Motor neuron (in vitro differentiated cells): ENCODE measurements around the gene MYBPC3. TPM values are rescaled to one million over a fixed set of nuclear protein-coding genes. Genes with fewer than 3 reads are reported as not detected.
"Not testable (repeated sequence)": the region's sequence is repeated elsewhere in the genome, so short reads cannot be mapped to it uniquely, and the experiment has no call there.

Source experiments
- ATAC-seq, 8 experiments: fragments of 200-7000 bp; cut with Tn5 transposase; replicated peaks in 6 of 8; 2 replicates each; pipeline ENCODE4 v1.8.0; 2021; ENCODE audit warnings: mild to moderate bottlenecking in 8 of 8, moderate library complexity in 8 of 8
- H3K27ac ChIP-seq, 2 donors: fragments of 250-450 bp; sonication (Bioruptor Pico); 2 replicates each; pipeline ENCODE4 v1.9.0; 2021; ENCODE audit warnings: antibody characterized with exemption in 2 of 2, mild to moderate bottlenecking in 2 of 2, moderate library complexity in 1 of 2
- H3K4me1 ChIP-seq, 2 donors: fragments of 250-450 bp; sonication (Bioruptor Pico); replicated peaks in 1 of 2; 2 replicates each; pipeline ENCODE4 v1.6.1; 2021; ENCODE audit warnings: antibody characterized with exemption in 2 of 2, mild to moderate bottlenecking in 2 of 2, moderate library complexity in 1 of 2
- H3K4me3 ChIP-seq, 5 donors: fragments of 250-450 bp; sonication (Bioruptor Pico); 2 replicates each; pipeline ENCODE4 v1.9.0; 2021; ENCODE audit warnings: antibody characterized with exemption in 5 of 5, mild to moderate bottlenecking in 5 of 5, moderate library complexity in 4 of 5
- WGBS, 10 experiments: fragments of 450-650 bp; shearing (Covaris generic); methylation state at CpG; one replicate each; pipeline ENCODE4 v1.0.0; 2022; 5-methylcytosine and 5-hydroxymethylcytosine counted together
- in situ Hi-C, 9 experiments: fragments of 400-800 bp; cut with MboI; loops; one replicate each; pipeline ENCODE4 v1.15.0; 2021; ENCODE audit warnings: low sequenced_read_pairs in 9 of 9, low pct_unique_long_range_greater_than_20kb in 2 of 9; ENCODE audit not compliant: unreplicated experiment in 9 of 9
- total RNA-seq, 8 experiments: library from RNA; unstranded; fragments of 300-600 nt; gene quantifications; 2 replicates each; pipeline versions ENCODE4 v1.2.3 to v1.2.4, GENCODE V29; 2022

MYBPC3 gene
- total RNA-seq, 8 experiments from 2014 or later, result 0.04 to 0.09 (median 0.05) TPM; not detected in 5

DNA sequence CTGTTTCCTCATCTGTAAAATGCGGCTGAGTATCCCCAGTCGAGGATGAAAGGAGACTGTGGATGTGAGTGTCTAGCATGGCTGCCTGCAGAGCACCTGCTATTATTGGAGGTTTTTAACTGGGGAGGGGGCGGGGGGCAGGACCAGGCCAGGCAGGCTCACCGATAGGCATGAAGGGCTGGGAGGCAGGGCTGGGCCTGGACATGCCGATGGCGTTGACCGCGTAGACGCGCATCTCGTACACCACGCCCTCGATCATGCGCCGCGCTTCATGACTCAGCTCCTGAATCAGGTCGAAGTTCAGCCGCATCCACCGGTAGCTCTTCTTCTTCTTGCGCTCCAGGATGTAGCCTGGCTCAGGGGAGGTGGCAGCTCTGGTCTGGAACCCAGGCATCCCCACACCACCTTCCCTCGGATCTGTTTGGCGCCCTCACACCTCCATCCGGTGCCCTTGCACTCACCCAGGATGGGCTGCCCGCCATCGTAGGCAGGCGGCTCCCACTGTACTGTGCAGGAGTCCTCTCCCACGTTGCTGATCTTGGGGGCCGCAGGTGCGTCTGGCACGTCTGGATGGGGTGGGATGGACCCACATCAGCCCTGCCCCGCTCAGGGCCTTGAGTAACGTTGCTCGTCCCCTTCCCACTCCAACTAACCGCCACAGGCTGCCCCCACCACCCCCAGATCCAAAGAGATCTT, 15.1 kb downstream of the MYBPC3 start:
- WGBS, 10 experiments, result 50 to 100% (median 64%) methylated on average over 1 to 4 of the region's 34 CpGs; no CpG with 5 or more reads in 6 of the 10 experiments
- H3K27ac ChIP-seq, result no peak overlapping the region
- in situ Hi-C loops, result no loop called here
- no peak overlapping the region for H3K4me3 ChIP-seq
- peaks cover 0 to 6% of the 10 kb centered on the region in 2 donors for H3K4me1 ChIP-seq
- peak in 1 of 8 experiments; percentile 72 for ATAC-seq

DNA sequence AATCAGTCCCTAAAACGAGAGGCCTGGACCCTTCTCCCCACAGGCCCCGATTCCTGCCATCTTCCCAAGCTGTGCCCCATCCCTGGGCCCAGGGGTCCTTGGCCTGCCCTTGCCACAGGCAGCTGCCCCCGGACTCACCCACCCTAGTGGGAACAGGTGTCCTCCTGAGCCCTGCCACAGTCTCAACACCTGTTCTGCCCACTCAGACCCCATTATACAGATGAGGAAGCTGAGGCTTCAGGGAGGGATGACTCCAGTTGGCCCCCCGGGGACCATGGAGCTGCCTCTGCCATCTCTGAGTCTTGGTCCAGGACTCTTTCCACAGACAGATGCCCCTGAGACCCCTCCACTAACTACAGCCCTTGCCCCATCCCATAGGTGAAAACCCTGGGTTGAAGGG, 15.9 kb downstream of the MYBPC3 start:
- in situ Hi-C loops, result no loop called here
- ATAC-seq, result no peak
- WGBS, 10 experiments, result 40 to 100% (median 100%) methylated on average over 1 to 2 of the region's 4 CpGs; no CpG with 5 or more reads in 5 of the 10 experiments

DNA sequence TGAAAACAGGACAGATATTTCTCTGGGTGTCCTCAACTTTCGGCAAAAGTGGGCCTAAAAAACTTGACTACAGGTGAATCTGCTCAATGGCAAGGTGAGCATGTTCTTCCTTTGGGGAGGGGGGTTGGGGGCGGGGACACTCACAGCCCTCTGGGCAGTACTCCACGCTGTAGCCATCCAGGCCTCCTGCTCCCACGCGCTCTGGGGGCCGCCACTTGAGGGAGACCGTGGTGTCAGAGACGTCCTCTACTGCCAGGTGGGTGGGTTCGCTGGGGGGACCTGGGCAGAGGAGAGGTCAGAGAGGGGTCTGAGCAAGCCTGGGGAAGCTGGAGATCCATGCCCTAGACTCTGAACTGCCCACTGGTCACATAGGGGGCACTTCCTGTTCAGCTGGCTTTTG, 16.8 kb downstream of the MYBPC3 start:
- in situ Hi-C loops, result no loop called here
- no peaks in the 10 kb centered on the region for H3K4me1 ChIP-seq
- WGBS, 10 experiments, result 86 to 100% (median 100%) methylated on average over 1 to 2 of the region's 9 CpGs; no CpG with 5 or more reads in 7 of the 10 experiments
- ATAC-seq, result no peak
- H3K27ac ChIP-seq, result no peak overlapping the region
- no peak overlapping the region for H3K4me3 ChIP-seq

More for the DNA sequence above, 15.9 kb downstream of the MYBPC3 start:
- H3K27ac ChIP-seq, result no peak overlapping the region
- no peak overlapping the region for H3K4me3 ChIP-seq
- peaks cover 0 to 5% of the 10 kb centered on the region in 2 donors for H3K4me1 ChIP-seq

DNA sequence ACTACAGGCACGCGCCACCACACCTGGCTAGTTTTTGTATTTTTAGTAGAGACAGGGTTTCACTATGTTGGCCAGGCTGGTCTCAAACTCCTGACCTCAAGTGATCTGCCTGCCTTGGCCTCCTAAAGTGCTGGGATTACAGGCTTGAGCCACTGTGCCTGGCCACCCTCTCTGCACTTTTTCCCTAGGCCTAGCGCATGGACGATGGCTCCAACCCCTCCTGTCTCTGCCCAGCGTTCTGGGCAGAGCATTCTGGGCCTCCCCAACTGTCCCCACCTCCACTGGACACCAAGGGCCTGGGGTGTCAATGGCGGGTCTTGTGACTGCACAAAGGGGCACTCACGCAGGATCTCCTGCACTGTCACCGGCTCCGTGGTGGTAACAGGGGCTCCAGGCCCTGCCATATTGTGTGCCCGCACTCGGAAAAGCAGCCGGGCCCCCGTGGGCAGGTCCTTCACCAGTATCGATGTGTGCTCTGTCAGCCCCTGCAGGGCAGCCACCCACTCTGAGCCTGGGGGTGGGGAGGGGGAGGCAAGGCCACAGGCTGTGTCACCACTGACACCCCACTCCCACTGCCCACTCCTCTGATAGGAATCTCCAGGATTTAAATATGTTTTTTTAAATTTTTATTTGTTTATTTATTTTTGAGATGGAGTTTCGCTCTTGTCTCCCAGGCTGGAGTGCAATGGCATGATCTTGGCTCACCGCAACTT, 17.6 kb downstream of the MYBPC3 start:
- H3K4me1 ChIP-seq, H3K27ac ChIP-seq, ATAC-seq, H3K4me3 ChIP-seq, in situ Hi-C loops: not testable (repeated sequence)
- 80 to 100% (median 90%) methylated on average over 2 to 4 of the region's 16 CpGs; no CpG with 5 or more reads in 7 of the 10 experiments for WGBS, 10 experiments

DNA sequence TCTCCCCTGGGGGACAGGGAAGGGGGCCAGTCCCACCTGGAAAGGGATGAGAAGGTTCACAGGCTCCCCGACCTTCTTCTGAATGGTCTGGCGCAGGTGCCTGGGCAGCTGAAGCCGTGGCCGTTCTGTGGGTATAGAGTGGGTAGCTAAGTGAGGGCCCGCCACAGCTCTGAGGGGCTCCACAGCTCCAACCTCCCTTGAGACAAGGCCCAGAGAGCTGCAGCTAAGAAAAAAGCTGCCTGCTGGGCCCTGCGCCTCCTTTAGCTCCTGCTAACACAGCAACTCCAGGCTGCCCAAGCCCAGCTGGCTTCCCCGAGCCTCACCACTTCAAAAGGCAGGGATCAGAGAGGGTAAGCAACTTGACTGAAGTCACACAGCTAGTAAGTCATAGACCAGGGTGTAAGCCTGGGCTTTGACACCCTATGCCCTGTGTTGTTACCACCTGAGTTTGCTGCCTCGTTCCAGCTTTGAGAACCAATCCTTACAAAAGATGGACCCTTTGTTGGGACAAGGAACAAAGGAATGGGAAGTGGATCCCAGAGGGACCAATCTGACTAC, 18.5 kb downstream of the MYBPC3 start:
- no peaks in the 10 kb centered on the region for H3K4me1 ChIP-seq
- in situ Hi-C loops, result no loop called here
- WGBS, 10 experiments, result 26 to 100% (median 73%) methylated on average over 1 to 5 of the region's 8 CpGs; no CpG with 5 or more reads in 5 of the 10 experiments
- ATAC-seq, result no peak
- H3K27ac ChIP-seq, result no peak overlapping the region
- no peak overlapping the region for H3K4me3 ChIP-seq

DNA sequence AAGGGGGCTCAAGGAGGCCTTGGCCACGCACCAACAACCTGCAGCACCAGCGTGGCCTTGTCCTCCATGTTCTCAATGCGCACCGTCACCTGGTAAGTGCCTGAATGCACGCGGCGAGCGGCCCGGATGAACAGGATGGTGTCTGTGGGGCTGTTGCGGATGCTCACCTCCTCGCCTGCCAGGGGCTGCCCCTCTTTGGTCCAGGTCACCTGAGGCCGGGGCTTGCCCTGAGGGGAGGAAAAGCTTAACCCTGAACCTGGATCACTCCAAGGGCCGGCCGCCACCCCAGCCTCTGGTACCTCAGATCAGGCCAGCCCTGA, 19.0 kb downstream of the MYBPC3 start:
- 80% methylated on average over 2 of the region's 14 CpGs; no CpG with 5 or more reads in 9 of the 10 experiments for WGBS, 10 experiments
- Histone ChIP-seq H3K4me3 (no peak overlapping the region), H3K27ac (no peak overlapping the region), H3K4me1 (no peaks in the 10 kb centered on the region)
- ATAC-seq, result no peak
- in situ Hi-C loops, result no loop called here

DNA sequence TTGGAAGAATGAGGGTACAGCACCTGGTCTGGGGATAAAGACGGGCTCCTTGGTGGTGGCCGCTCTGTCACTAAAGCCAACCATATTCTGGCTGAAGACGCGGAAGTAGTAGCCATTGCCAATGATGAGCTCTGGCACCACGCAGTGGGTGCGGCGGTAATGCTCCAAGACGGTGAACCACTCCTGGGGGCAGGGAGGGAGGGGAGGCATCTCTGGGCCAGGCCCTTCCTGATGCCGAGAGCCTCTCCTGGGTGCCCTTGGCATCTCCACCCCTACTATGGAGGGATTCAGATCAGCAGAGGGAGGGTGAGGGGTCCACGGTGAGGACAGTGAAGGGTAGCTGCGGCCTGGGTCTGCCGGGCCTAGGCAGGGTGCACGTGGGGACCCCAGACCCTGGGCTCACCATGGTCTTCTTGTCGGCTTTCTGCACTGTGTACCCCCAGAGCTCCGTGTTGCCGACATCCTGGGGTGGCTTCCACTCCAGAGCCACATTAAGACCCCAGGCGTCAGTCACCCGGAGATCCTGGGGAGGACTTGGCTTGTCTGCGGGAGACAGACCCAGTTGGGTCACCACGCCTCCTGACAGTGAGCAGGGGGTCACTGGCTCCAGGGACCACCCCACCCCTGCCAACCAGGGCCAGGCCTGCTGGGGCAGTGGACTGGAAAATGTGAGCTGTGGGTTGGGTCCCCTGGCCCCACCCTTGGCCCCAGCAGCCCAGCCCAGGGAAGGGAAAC, 19.5 kb downstream of the MYBPC3 start:
- H3K4me1 ChIP-seq, result no peaks in the 10 kb centered on the region
- no peak for ATAC-seq
- no peak overlapping the region for H3K4me3 ChIP-seq
- 67 to 100% (median 90%) methylated on average over 1 to 2 of the region's 20 CpGs; no CpG with 5 or more reads in 7 of the 10 experiments for WGBS, 10 experiments
- H3K27ac ChIP-seq, result no peak overlapping the region
- in situ Hi-C loops, result no loop called here

DNA sequence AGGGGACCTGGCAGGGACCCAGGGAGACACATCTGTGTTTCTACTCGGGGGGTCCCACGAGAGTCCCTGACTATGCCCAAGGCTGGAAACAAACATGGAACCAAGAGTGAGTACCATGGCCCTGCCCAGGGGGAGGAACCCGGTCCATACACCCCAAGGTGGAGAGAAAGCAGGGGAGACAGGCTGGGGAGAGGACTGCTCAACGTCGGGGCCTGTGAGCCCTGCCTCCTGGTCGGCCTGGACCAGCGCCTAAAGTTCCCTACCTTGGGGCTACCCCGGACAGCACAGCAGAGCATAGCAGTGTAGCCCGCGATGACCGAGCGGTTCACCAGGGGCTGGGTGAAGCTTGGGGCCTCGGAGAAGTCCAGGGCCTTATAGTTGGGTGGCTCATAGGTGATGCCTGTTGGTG, 20.2 kb downstream of the MYBPC3 start:
- Histone ChIP-seq H3K27ac (no peak overlapping the region), H3K4me3 (no peak overlapping the region), H3K4me1 (no peaks in the 10 kb centered on the region)
- no peak for ATAC-seq
- WGBS, 10 experiments, result 67 to 89% methylated on average over 1 to 9 of the region's 13 CpGs; no CpG with 5 or more reads in 8 of the 10 experiments
- in situ Hi-C loops, result no loop called here

DNA sequence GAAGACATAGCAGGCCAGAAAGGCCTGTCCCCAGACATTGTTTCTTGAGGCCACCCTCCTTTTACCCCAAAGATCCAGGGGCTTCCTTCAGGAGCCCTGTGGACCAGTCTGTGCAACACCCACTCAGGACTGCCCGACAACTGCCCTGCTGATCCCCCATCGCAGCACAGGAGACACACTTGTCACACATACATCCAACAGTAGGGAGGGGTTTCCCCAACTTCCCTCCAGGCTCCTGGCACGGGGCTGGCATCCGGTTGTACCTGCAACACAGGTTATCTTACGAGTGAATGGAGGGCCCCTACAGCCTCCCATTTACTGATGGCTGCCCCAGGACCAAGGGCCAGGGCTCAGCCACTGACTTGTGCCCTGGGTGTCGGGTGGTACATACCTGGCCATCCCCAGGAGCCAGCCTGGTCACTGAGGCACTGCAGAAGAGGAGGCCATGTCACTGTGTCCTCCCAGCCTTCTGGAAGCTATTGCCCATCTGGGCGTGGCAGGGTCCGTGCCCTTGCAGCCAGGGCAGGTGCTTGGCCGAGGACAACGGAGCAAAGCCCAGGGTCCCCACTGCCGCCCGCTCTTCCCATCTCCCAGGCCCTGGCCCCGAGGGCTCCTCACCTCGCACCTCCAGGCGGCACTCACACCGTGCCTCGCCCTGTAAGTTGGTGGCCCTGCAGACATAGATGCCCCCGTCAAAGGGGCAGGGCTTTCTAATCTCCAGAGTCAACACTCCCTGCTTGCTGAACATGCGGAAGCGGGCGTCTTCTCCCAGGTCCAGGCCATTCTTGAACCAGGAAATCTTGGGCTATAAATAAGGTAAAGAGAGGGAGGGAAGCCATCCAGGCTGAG, 20.8 kb downstream of the MYBPC3 start:
- H3K4me1 ChIP-seq, result no peaks in the 10 kb centered on the region
- H3K27ac ChIP-seq, result no peak overlapping the region
- in situ Hi-C loops, result no loop called here
- no peak for ATAC-seq
- H3K4me3 ChIP-seq, result no peak overlapping the region
- 71 to 90% (median 87%) methylated on average over 3 to 6 of the region's 21 CpGs; no CpG with 5 or more reads in 7 of the 10 experiments for WGBS, 10 experiments

DNA sequence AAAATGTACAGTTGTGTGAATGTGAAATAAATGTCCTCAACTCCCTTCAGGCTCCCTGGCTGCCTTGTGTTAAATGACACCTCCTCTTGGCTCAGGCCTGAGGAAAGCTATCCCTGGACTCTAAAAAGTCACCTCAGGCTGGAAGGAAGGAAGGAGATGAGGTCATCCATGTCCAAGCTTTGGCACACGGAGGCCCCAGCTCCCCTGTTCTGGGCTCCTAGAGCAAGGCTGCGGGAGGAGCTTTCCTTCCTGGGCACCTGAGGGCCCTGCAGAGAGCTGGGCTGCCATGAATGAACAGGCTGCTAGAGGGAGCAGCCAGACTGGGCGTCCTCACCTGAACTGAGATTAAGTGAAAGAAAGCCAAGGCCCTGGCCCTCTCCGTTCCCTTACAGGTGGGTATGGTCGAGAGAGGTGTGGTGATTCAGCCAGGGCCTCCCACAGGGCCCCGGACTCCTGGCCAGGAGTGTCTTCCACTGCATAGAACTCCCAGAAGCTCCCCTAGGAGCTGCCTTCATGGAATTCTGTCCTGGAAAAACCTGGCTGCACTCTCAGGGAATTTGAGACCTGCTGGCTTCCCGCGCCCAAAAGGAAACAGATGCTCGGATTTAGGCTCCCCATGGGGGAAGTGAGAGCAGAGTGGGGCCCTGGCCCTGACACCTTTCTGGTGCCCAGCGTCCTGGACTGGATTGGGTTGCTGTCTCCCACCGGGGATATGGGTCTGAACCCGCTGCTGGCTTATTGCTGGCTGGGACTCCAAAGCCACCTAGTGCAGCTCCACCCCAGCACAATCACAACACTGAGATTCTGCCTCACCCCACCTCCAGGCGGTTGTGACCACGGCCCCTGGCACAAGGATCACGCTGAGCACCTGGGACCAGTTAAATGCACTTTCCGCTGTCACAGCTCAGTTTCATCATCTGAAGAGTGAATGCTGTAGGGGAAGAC, 22.2 kb downstream of the MYBPC3 start:
- no peaks in the 10 kb centered on the region for H3K4me1 ChIP-seq
- H3K27ac ChIP-seq, result no peak overlapping the region
- H3K4me3 ChIP-seq, result no peak overlapping the region
- in situ Hi-C loops, result no loop called here
- peak in 7 of 8 experiments; percentile 12 to 79 (median 65) for ATAC-seq
- 41 to 87% (median 63%) methylated on average over 2 to 9 of the region's 16 CpGs; no CpG with 5 or more reads in 5 of the 10 experiments for WGBS, 10 experiments

DNA sequence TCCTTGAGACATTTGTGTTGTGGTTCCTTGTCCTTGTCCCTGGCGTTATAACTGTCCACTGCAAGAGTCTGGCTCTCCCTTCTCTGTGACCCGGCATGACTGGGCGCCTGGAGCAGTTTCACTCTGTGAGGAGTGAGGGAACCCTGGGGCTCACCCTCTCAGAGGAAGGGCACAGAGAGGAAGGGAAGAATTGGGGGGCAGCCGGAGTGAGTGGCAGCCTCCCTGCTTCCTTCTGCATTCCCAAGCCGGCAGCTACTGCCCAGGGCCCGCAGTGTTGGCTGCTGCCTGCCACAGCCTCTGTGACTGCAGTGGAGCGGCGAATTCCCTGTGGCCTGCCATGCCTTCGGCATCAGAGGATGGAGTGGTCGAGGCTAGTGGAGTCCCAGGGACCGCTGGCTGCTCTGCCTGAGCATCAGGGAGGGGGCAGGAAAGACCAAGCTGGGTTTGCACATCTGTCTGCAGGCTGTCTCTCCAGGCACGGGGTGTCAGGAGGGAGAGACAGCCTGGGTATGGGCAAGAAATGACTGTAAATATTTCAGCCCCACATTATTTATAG, 23.0 kb downstream of the MYBPC3 start:
- Histone ChIP-seq H3K4me3 (no peak overlapping the region), H3K4me1 (no peaks in the 10 kb centered on the region), H3K27ac (no peak overlapping the region)
- WGBS, 10 experiments, result 40 to 100% (median 69%) methylated on average over 1 to 6 of the region's 12 CpGs; no CpG with 5 or more reads in 3 of the 10 experiments
- in situ Hi-C loops, result no loop called here
- ATAC-seq, result peak in 6 of 8 experiments; percentile 12 to 31 (median 24)
